GM21825 (cell line): ENCODE results near the gene WFDC5.
"Not testable (repeated sequence)": the region's sequence is repeated elsewhere in the genome, so short reads cannot be mapped to it uniquely, and the experiment has no call there.

Experiments
- ATAC-seq: cut with Tn5 transposase; IDR thresholded peaks from one replicate; pipeline ENCODE4 v1.9.1; 2021; ENCODE audit warnings: mild to moderate bottlenecking, moderate library complexity; ENCODE audit not compliant: unreplicated experiment

WFDC5 gene

GRCh38 chr20:45114465-45115385 is at the start of gene WFDC5:
TSS of gene WFDC5 (minus strand) at chr20:45115174. CDS start at chr20:45115083, 91 bp downstream.
- ATAC-seq = no peak

- ATAC-seq = no peak
Observed at GRCh38 chr20:45163083-45163803, 48.3 kb upstream of the WFDC5 start.

- no peak for ATAC-seq
Observed at GRCh38 chr20:45157962-45158361, 43.0 kb upstream of the WFDC5 start.

- ATAC-seq = no peak
Observed at GRCh38 chr20:45156713-45157112, 41.7 kb upstream of the WFDC5 start.

- ATAC-seq = not testable (repeated sequence)
Observed at GRCh38 chr20:45154794-45155193, 39.8 kb upstream of the WFDC5 start.

- ATAC-seq = no peak
Observed at GRCh38 chr20:45154183-45154582, 39.2 kb upstream of the WFDC5 start.

- ATAC-seq = no peak
Observed at GRCh38 chr20:45153752-45154151, 38.8 kb upstream of the WFDC5 start.

GRCh38 chr20:45153147-45153546 is 38.2 kb upstream of the WFDC5 start:
- ATAC-seq = no peak

GRCh38 chr20:45152405-45152804 is 37.4 kb upstream of the WFDC5 start:
- no peak for ATAC-seq

GRCh38 chr20:45149062-45149461 is 34.1 kb upstream of the WFDC5 start:
- no peak for ATAC-seq

GRCh38 chr20:45140836-45141235 is 25.9 kb upstream of the WFDC5 start:
- no peak for ATAC-seq

GRCh38 chr20:45139733-45140375 is 24.9 kb upstream of the WFDC5 start:
- not testable (repeated sequence) for ATAC-seq

GRCh38 chr20:45138561-45139300 is 23.8 kb upstream of the WFDC5 start:
- no peak for ATAC-seq

- no peak for ATAC-seq
Observed at GRCh38 chr20:45136911-45137310, 21.9 kb upstream of the WFDC5 start.

GRCh38 chr20:45128099-45128498 is 13.1 kb upstream of the WFDC5 start:
- no peak for ATAC-seq

GRCh38 chr20:45124365-45124764 is 9.4 kb upstream of the WFDC5 start, which contains the start of gene WFDC12:
TSS of gene WFDC12 (minus strand) at chr20:45124465. CDS start at chr20:45124447, 18 bp downstream.
- ATAC-seq = no peak

GRCh38 chr20:45121388-45121787 is 6.4 kb upstream of the WFDC5 start:
- no peak for ATAC-seq

- no peak for ATAC-seq
Observed at GRCh38 chr20:45119556-45120266, 4.7 kb upstream of the WFDC5 start.

- ATAC-seq = no peak
Observed at GRCh38 chr20:45118028-45118427, 3.1 kb upstream of the WFDC5 start.

GRCh38 chr20:45117581-45117980 is 2.6 kb upstream of the WFDC5 start:
- no peak for ATAC-seq
